Fibroblast of skin of abdomen (primary cell): ENCODE data around the gene CPT1B.

ENCODE experiments used
- DNase-seq: peaks from one replicate; pipeline ENCODE4 v3.0.0-alpha.2; 2013

The CPT1B gene

GRCh38 chr22:50569896-50570535 is 8.2 kb downstream of the CPT1B start:
- DNase-seq, result no peak

GRCh38 chr22:50569041-50569459 is 9.2 kb downstream of the CPT1B start:
- no peak for DNase-seq

GRCh38 chr22:50568626-50569025 is 9.6 kb downstream of the CPT1B start:
- no peak for DNase-seq

- no peak for DNase-seq
Measured at GRCh38 chr22:50567721-50568252, 10.4 kb downstream of the CPT1B start.

- no peak for DNase-seq
Measured at GRCh38 chr22:50564289-50564688, 13.9 kb downstream of the CPT1B start.

- DNase-seq, result no peak
Measured at GRCh38 chr22:50563413-50564160, 14.6 kb downstream of the CPT1B start.

- DNase-seq, result peak; percentile 89
Measured at GRCh38 chr22:50562523-50563412, 15.5 kb downstream of the CPT1B start, which contains the start of gene SYCE3. TSS of gene SYCE3 (minus strand) at chr22:50562919. CDS start at chr22:50556405, 6,514 bp downstream.

GRCh38 chr22:50561401-50562358 is 16.5 kb downstream of the CPT1B start:
- no peak for DNase-seq

- no peak for DNase-seq
Measured at GRCh38 chr22:50560034-50560433, 18.2 kb downstream of the CPT1B start.

- DNase-seq, result no peak
Measured at GRCh38 chr22:50556703-50557102, 21.5 kb downstream of the CPT1B start.

GRCh38 chr22:50553310-50553709 is 24.9 kb downstream of the CPT1B start:
- no peak for DNase-seq

- no peak for DNase-seq
Measured at GRCh38 chr22:50551160-50551752, 27.0 kb downstream of the CPT1B start.

GRCh38 chr22:50550395-50550794 is 27.8 kb downstream of the CPT1B start:
- no peak for DNase-seq

- DNase-seq, result no peak
Measured at GRCh38 chr22:50548921-50549790, 29.1 kb downstream of the CPT1B start.

- DNase-seq, result no peak
Measured at GRCh38 chr22:50548040-50548920, 29.9 kb downstream of the CPT1B start.

- DNase-seq, result no peak
Measured at GRCh38 chr22:50547263-50547985, 30.8 kb downstream of the CPT1B start.

GRCh38 chr22:50546326-50547262 is 31.6 kb downstream of the CPT1B start:
- DNase-seq, result no peak
